Thyroid gland (tissue), 4 donors: Measurements from ENCODE around the gene NDRG3. TPM values are rescaled to one million over a fixed set of nuclear protein-coding genes. Genes with fewer than 3 reads are reported as not detected.
"Not testable (repeated sequence)": the region's sequence is repeated elsewhere in the genome, so short reads cannot be mapped to it uniquely, and the experiment has no call there.

Source experiments
- DNase-seq, 2 donors: peaks; one replicate each; pipeline ENCODE4 v3.0.0-alpha.2; 2019
- H3K27ac ChIP-seq, 3 donors: fragments of 200-600 bp; sonication (generic); 1 replicate in 2 of 3; 2 replicates in 1 of 3; pipeline ENCODE4 v1.5.1; 2016 to 2019; ENCODE audit warnings: mild to moderate bottlenecking in 1 of 3, moderate library complexity in 1 of 3
- H3K27me3 ChIP-seq: fragments of 200-600 bp; sonication (generic); one replicate; pipeline ENCODE4 v1.5.1; 2019
- H3K36me3 ChIP-seq, 2 donors: fragments of 200-600 bp; sonication (generic); one replicate each; pipeline ENCODE4 v1.5.1; 2016 to 2019
- H3K4me1 ChIP-seq, 2 donors: fragments of 200-600 bp; sonication (generic); one replicate each; pipeline ENCODE4 v1.5.1; 2017 to 2019
- H3K4me3 ChIP-seq, 3 donors: fragments of 200-600 bp; sonication (generic); replicated peaks in 1 of 3; 1 replicate in 2 of 3; 2 replicates in 1 of 3; pipeline ENCODE4 v1.5.1; 2016; ENCODE audit warnings: mild to moderate bottlenecking in 1 of 3
- H3K9me3 ChIP-seq: fragments of 200-600 bp; sonication (generic); one replicate; pipeline ENCODE4 v1.5.1; 2017
- POLR2A ChIP-seq, 2 donors: fragments of 450-650 bp; IDR thresholded peaks; one replicate each; pipeline ENCODE4 v1.6.1; 2017; ENCODE audit warnings: antibody characterized with exemption in 2 of 2, mild to moderate bottlenecking in 2 of 2, moderate library complexity in 1 of 2
- WGBS, 2 donors: methylation state at CpG; one replicate each; pipeline ENCODE4 v1.1.5; 2017; 5-methylcytosine and 5-hydroxymethylcytosine counted together
- intact Hi-C: fragments of 100-400 bp; cut with DNase I; formaldehyde crosslinking; loops from one replicate; pipeline ENCODE4 v1.15.1; 2023
- total RNA-seq, 4 donors: library from RNA; depleted of rRNA; stranded (reverse); fragments of >200 nt; gene quantifications; one replicate each; pipeline ENCODE4 v1.2.3, GENCODE V29; 2016
- TF ChIP-seq, protein P1 (sequence below), 6 experiments: fragments of 200-600 bp in 3 of 6; fragments of 450-650 bp in 3 of 6; sonication (generic) in 3 of 6; IDR thresholded peaks; one replicate each; pipeline ENCODE4 v1.5.1; 2016 to 2019; ENCODE audit warnings: antibody characterized with exemption in 6 of 6, mild to moderate bottlenecking in 2 of 6, inconsistent platforms in 1 of 6, moderate library complexity in 1 of 6

Gene NDRG3
- total RNA-seq, 4 donors from 2014 or later: 14.6 to 32.1 (median 27.9) TPM

DNA sequence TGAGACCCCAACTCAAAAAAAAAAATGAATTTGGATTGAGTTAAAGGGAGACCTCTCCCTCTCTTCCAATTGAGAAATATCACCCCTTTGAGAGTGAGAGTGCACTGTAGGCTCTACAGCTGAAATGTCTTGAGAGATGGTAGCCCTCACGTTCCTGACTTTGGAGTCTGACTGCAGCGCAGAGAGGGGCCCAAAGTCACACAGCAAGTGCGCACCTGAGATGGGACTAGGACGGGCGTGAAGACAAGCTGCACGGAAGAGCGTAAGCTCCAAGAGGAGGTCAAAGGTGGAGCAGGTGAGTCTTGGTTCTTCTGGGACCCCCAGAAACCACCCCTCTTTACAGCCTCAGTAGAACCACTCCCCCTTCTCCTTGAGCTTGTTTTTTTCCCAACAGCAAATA is 100.5 kb downstream of the NDRG3 start:
- intact Hi-C loops: no loop called here
- H3K27me3 ChIP-seq: no peaks in the 10 kb centered on the region
- no peaks in the 10 kb centered on the region for H3K9me3 ChIP-seq
- H3K27ac ChIP-seq: no peak overlapping the region
- 88 to 95% methylated on average over 7 of the region's 7 CpGs for WGBS, 2 donors
- no peak for TF ChIP-seq POLR2A (IDR thresholded peaks at IDR 0.05)
- TF ChIP-seq, protein P1, sequence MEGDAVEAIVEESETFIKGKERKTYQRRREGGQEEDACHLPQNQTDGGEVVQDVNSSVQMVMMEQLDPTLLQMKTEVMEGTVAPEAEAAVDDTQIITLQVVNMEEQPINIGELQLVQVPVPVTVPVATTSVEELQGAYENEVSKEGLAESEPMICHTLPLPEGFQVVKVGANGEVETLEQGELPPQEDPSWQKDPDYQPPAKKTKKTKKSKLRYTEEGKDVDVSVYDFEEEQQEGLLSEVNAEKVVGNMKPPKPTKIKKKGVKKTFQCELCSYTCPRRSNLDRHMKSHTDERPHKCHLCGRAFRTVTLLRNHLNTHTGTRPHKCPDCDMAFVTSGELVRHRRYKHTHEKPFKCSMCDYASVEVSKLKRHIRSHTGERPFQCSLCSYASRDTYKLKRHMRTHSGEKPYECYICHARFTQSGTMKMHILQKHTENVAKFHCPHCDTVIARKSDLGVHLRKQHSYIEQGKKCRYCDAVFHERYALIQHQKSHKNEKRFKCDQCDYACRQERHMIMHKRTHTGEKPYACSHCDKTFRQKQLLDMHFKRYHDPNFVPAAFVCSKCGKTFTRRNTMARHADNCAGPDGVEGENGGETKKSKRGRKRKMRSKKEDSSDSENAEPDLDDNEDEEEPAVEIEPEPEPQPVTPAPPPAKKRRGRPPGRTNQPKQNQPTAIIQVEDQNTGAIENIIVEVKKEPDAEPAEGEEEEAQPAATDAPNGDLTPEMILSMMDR (IDR thresholded peaks at IDR 0.05): no peak
- H3K4me3 ChIP-seq: no peak overlapping the region
- no peaks in the 10 kb centered on the region for H3K4me1 ChIP-seq
- H3K36me3 ChIP-seq: no peaks in the 10 kb centered on the region
- no peak for DNase-seq

DNA sequence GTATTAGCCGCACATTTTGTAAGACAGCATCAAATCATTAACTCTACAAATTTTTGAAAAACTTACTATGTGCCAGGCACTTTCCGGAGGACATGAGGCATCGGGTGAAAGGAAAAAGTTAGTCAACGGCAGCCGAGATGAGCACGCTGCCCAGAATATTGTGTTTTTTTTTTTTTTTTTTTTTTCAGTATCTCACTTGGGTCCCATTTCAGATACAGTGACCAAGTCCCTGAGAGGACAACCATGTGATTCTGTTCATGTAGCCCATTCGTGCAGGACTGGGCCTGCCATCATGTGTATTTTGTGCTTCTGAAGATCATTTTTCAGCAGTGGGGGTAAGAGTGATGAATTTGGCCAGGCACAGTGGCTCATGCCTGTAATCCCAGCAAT is 101.2 kb downstream of the NDRG3 start:
- Histone ChIP-seq H3K4me3 (no peak overlapping the region), H3K36me3 (no peaks in the 10 kb centered on the region), H3K9me3 (no peaks in the 10 kb centered on the region), H3K27ac (no peak overlapping the region), H3K4me1 (no peaks in the 10 kb centered on the region), H3K27me3 (no peaks in the 10 kb centered on the region)
- intact Hi-C loops: no loop called here
- no peak for TF ChIP-seq POLR2A (IDR thresholded peaks at IDR 0.05)
- TF ChIP-seq, protein P1 (IDR thresholded peaks at IDR 0.05): no peak
- no peak for DNase-seq
- WGBS, 2 donors: 78 to 83% methylated on average over 7 of the region's 7 CpGs

DNA sequence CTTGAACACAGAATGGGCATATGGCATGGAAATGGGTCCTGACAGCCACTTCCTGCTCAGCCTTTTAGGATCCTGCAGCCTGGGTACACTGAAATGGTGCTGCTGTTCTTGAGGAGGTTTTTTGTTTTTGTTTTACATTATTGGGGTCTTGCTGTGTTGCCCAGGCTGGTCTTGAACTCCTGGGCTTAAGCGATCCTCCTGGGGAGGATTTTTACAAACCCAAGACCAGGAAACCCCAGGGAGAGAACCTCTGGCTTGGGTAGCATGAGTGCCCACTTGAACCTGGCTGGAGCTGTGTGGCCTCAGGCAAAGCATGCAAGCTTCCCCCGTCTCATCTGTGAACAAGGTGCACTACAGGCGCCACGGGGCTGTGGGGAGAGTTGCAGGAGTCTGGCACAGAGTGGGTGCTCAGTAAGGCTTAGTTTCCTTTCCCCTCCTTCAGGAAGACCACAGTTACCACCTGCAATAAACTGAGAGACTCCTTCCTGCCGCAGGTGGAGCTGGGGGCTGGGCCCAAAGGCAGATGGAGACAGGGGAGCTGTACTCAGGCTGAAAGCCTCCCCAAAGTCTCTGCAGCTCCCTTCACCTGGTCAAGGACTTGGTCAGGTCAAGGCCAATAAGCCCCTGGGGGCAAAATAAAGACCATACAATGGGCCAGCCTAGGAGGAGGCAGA is 101.7 kb downstream of the NDRG3 start:
- 52 to 60% methylated on average over 5 of the region's 5 CpGs for WGBS, 2 donors
- TF ChIP-seq, protein P1 (IDR thresholded peaks at IDR 0.05): no peak
- TF ChIP-seq POLR2A (IDR thresholded peaks at IDR 0.05): no peak
- no peaks in the 10 kb centered on the region for H3K27me3 ChIP-seq
- H3K4me1 ChIP-seq: no peaks in the 10 kb centered on the region
- no peaks in the 10 kb centered on the region for H3K9me3 ChIP-seq
- no peak overlapping the region for H3K27ac ChIP-seq
- H3K4me3 ChIP-seq: no peak overlapping the region
- no peaks in the 10 kb centered on the region for H3K36me3 ChIP-seq
- intact Hi-C loops: no loop called here
- DNase-seq: no peak

DNA sequence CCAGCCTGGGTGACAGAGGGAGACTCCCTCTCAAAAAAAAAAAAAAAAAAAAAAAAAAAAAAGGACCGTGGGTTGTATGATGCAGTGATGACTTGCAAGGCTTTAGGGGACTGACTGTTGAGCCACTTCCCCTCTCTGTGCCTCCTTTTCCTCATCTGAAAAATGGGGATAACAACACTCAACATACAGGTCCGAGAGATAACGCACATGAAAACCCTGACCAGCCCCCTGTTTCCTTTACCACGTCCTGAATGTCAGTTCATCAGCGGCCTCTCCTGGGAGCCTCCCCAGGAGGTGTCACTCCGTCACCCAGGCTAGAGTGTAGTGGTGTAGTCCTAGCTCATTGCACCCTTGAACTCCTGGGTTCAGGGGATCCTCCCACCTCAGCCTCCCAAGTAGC is 103.8 kb downstream of the NDRG3 start:
- DNase-seq: no peak
- Histone ChIP-seq H3K36me3 (no peaks in the 10 kb centered on the region), H3K27me3 (no peaks in the 10 kb centered on the region), H3K27ac (no peak overlapping the region), H3K4me1 (no peaks in the 10 kb centered on the region), H3K4me3 (no peak overlapping the region), H3K9me3 (no peaks in the 10 kb centered on the region)
- WGBS, 2 donors: 85 to 92% methylated on average over 6 of the region's 6 CpGs
- TF ChIP-seq POLR2A (IDR thresholded peaks at IDR 0.05): no peak
- TF ChIP-seq, protein P1 (IDR thresholded peaks at IDR 0.05): no peak
- intact Hi-C loops: no loop called here

DNA sequence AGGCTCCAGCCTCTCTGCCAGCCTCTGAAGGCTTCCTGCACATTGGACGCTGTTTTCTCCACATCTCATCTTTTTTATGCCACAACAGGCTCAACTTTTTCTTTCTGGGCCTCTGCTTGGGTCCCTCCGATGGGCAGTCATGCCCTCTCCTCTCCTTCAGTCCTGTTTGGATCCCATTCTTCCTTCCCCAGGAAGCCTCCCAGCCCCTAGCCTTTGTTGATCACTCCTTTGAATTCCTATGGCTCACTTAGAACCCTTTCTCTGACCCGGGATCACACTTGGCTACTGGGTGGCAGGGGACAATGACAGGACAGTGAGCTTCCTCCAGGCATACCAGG is 104.4 kb downstream of the NDRG3 start:
- H3K36me3 ChIP-seq: no peaks in the 10 kb centered on the region
- intact Hi-C loops: no loop called here
- WGBS, 2 donors: 84% methylated on average over 3 of the region's 3 CpGs

DNA sequence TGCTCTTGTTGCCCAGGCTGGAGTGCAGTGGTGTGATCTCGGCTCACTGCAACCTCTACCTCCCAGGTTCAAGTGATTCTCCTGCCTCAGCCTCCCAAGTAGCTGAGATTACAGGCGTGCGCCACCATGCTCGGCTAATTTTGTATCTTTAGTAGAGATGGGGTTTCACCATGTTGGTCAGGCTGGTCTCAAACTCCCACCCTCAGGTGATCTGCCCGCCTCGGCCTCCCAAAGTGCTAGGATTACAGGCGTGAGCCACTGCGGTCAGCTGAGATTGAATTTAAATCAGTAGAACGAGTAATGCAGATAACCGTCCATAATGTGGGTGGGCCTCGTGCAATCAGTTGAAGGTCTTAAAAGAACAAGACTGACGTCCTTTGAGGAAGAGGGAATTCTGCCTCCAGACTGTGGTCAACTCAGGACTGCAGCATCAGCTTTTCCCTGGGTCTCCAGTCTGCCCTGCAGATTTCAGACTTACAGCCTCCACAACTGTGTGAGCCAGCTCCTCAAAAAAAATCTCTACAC is 107.0 kb downstream of the NDRG3 start:
- H3K9me3 ChIP-seq, H3K4me3 ChIP-seq, H3K4me1 ChIP-seq, H3K27ac ChIP-seq, H3K36me3 ChIP-seq, DNase-seq, intact Hi-C loops, H3K27me3 ChIP-seq: not testable (repeated sequence)
- WGBS, 2 donors: 94 to 97% methylated on average over 12 of the region's 12 CpGs

More for the DNA sequence above, 104.4 kb downstream of the NDRG3 start:
- Histone ChIP-seq H3K27me3 (no peaks in the 10 kb centered on the region), H3K27ac (no peak overlapping the region), H3K9me3 (no peaks in the 10 kb centered on the region), H3K4me1 (no peaks in the 10 kb centered on the region), H3K4me3 (no peak overlapping the region)
- TF ChIP-seq POLR2A (IDR thresholded peaks at IDR 0.05): no peak
- TF ChIP-seq, protein P1 (IDR thresholded peaks at IDR 0.05): no peak
- DNase-seq: no peak
